ENCODE measurements around the gene YWHAG. TPM values are rescaled to one million over a fixed set of nuclear protein-coding genes. Genes with fewer than 3 reads are reported as not detected.

YWHAG gene
- total and polyA plus RNA-seq, 9 of the 15 experiments (the other 6 are each of a cell fraction or from before 2014, with no cell fraction given) = 30.4 to 246 (median 94.5) TPM

DNA sequence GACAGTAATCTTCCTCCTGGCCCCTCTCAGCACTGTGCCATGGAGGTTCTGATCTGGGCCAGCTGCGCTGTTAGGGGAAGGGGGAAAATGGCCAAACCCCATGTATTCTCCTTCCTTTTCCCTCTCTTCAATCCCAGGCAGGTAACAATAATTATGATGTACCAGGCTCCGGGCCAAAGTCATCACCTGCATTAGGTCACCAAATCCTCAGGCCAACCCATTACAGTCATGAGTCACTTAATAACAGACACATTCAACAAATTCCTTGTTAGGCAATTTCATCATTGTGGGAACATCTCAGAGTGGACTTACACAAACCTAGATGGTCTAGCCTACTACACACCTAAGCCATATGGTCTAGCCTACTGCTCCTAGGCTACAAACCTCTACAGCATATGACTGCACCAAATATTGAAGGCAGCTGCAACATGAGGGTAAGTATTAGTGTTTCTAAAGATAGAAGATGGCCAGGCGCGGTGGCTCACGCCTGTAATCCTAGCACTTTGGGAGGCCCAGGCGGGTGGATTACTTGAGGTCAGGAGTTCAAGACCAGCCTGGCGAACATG lies 58.5 kb downstream of the YWHAG start (continued):
- TF ChIP-seq FOXA3 (CRISPR knock-in tag; conservative IDR thresholded peaks at IDR 0.05 in 1 of 2, IDR thresholded peaks at IDR 0.05 in 1 of 2) (no peak), ZNF354B (CRISPR knock-in tag; IDR thresholded peaks at IDR 0.05) (no peak), SNAPC5 (CRISPR knock-in tag; IDR thresholded peaks at IDR 0.05) (no peak), HNRNPK (IDR thresholded peaks at IDR 0.05; ENCODE audit: low read depth, low read length, poor library complexity, severe bottlenecking) (no peak), ZKSCAN3 (CRISPR knock-in tag; IDR thresholded peaks at IDR 0.05) (peak; percentile 92), CEBPB (tag; IDR thresholded peaks at IDR 0.05) (no peak), RBM34 (IDR thresholded peaks at IDR 0.05; ENCODE audit: borderline replicate concordance, insufficient read depth, low read length) (no peak), XRCC4 (IDR thresholded peaks at IDR 0.05; ENCODE audit: extremely low read depth, insufficient read depth, insufficient read length) (no peak), ZNF766 (CRISPR knock-in tag; conservative IDR thresholded peaks at IDR 0.05) (no peak), LARP7 (IDR thresholded peaks at IDR 0.05) (no peak), ZNF174 (CRISPR knock-in tag; IDR thresholded peaks at IDR 0.05) (no peak), MXD1 (CRISPR knock-in tag; IDR thresholded peaks at IDR 0.05; ENCODE audit: borderline replicate concordance, poor library complexity, severe bottlenecking) (no peak), KDM1A (IDR thresholded peaks at IDR 0.05) (0 out of 4 replicates have a peak, but pooled peaks have one; percentile 10 to 11)
- TF ChIP-seq, protein P1, sequence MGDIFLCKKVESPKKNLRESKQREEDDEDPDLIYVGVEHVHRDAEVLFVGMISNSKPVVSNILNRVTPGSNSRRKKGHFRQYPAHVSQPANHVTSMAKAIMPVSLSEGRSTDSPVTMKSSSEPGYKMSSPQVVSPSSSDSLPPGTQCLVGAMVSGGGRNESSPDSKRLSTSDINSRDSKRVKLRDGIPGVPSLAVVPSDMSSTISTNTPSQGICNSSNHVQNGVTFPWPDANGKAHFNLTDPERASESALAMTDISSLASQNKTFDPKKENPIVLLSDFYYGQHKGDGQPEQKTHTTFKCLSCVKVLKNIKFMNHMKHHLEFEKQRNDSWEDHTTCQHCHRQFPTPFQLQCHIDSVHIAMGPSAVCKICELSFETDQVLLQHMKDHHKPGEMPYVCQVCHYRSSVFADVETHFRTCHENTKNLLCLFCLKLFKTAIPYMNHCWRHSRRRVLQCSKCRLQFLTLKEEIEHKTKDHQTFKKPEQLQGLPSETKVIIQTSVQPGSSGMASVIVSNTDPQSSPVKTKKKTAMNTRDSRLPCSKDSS (IDR thresholded peaks at IDR 0.05; ENCODE audit: low read depth, partially characterized antibody) = no peak
- TF ChIP-seq, protein P2, sequence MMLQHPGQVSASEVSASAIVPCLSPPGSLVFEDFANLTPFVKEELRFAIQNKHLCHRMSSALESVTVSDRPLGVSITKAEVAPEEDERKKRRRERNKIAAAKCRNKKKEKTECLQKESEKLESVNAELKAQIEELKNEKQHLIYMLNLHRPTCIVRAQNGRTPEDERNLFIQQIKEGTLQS (IDR thresholded peaks at IDR 0.05) = peak; percentile 58; the same call in 1 of the 2 replicates
- TF ChIP-seq, protein P2 (CRISPR knock-in tag; conservative IDR thresholded peaks at IDR 0.05) = no peak
